Nephron progenitor cell (in vitro differentiated cells): ENCODE measurements around the gene CLEC17A.

ENCODE experiments used
- DNase-seq: peaks from one replicate; pipeline ENCODE4 v3.0.0; 2021
- H3K27ac Mint-ChIP-seq: 2 replicates; pipeline ENCODE4 v1.8.0; 2021; ENCODE audit warnings: mild to moderate bottlenecking, moderate library complexity, mixed read lengths
- H3K27me3 Mint-ChIP-seq: 2 replicates; pipeline ENCODE4 v1.8.0; 2021; ENCODE audit warnings: mild to moderate bottlenecking, low read depth, mixed read lengths; ENCODE audit not compliant: poor library complexity
- H3K36me3 Mint-ChIP-seq: 2 replicates; pipeline ENCODE4 v1.8.0; 2021; ENCODE audit warnings: low read depth, mixed read lengths
- H3K4me1 Mint-ChIP-seq: 2 replicates; pipeline ENCODE4 v1.8.0; 2021; ENCODE audit warnings: mixed read lengths
- H3K4me3 Mint-ChIP-seq: 2 replicates; pipeline ENCODE4 v1.8.0; 2021; ENCODE audit warnings: mild to moderate bottlenecking, moderate library complexity, mixed read lengths
- H3K9me3 Mint-ChIP-seq: 2 replicates; pipeline ENCODE4 v1.8.0; 2021; ENCODE audit warnings: mild to moderate bottlenecking, moderate library complexity, mixed read lengths
- CTCF ChIP-seq: fragments of 200-600 bp; sonication (generic); IDR thresholded peaks from 2 replicates; pipeline ENCODE4 v1.5.0; 2021; ENCODE audit warnings: antibody characterized with exemption

CLEC17A gene

DNA sequence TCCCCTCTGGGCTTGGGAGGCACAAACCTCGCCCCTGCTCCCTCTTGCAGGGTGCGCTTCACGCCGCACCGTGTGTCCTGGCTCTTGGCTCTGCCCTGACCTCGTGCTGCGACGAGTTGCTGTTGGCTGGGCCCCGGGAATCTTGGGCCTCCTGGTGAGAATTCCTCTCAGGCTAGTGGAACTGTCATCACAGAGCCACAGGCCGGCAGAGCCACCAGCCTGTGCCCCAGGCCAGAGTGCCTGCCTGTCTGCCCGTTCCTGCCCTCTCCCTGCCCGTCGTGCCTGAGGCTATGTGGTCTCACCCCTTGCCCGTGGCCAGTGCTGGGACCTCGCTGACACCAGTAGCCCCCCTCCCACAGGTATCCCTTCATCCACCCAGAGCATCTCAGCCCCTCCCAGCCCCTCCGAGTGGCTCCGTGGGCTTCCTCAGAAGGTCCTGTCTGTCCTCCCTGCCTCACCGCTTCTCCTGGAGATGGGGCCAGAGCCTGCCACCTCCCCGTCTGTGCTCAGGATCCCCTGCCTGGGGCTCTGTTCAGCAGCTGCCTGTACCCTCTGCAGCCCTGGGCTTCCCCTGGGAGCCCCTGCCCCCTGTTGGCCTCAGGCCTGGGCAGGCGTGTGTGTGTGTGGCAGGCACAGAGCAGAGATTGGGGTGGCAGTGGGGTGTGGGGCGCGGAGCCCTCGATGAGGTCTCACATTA lies 24.4 kb upstream of the CLEC17A start:
- peak overlapping the region; percentile 51 for H3K27ac Mint-ChIP-seq
- peaks cover 55% of the 10 kb centered on the region for H3K4me1 Mint-ChIP-seq
- no peaks in the 10 kb centered on the region for H3K9me3 Mint-ChIP-seq
- no peak for TF ChIP-seq CTCF
- peaks cover 3% of the 10 kb centered on the region for H3K27me3 Mint-ChIP-seq
- H3K36me3 Mint-ChIP-seq: peaks cover 4% of the 10 kb centered on the region
- DNase-seq: no peak
- H3K4me3 Mint-ChIP-seq: no peak overlapping the region

- peak overlapping the region; percentile 96 for H3K27ac Mint-ChIP-seq
- H3K9me3 Mint-ChIP-seq: no peaks in the 10 kb centered on the region
- H3K36me3 Mint-ChIP-seq: peaks cover 8% of the 10 kb centered on the region
- no peak for TF ChIP-seq CTCF
- H3K27me3 Mint-ChIP-seq: peaks cover 3% of the 10 kb centered on the region
- H3K4me3 Mint-ChIP-seq: no peak overlapping the region
- peaks cover 43% of the 10 kb centered on the region for H3K4me1 Mint-ChIP-seq
- DNase-seq: no peak
These were observed 22.7 kb upstream of the CLEC17A start for GRCh38 chr19:14559916-14560775.

DNA sequence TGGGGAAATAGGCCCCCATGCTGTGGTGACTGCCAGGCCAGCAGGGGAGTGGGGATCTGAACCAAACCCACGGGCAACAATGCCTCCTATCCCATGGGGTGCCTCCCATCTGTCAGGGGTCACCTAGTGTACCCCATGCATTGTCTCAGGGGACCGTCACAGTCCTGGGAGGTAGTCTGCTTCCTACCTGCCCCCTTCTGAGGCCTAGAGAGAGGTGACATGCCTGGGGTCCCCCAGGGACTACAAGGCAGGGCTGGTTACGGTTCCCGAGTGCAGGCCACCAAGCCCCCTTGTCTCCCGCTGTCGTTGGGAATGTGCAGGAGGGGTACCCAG lies 22.1 kb upstream of the CLEC17A start:
- TF ChIP-seq CTCF: no peak
- Mint-ChIP-seq H3K9me3 (no peaks in the 10 kb centered on the region), H3K27me3 (peaks cover 3% of the 10 kb centered on the region), H3K27ac (peak overlapping the region; percentile 96), H3K36me3 (peaks cover 8% of the 10 kb centered on the region), H3K4me3 (no peak overlapping the region), H3K4me1 (peaks cover 43% of the 10 kb centered on the region)
- no peak for DNase-seq

DNA sequence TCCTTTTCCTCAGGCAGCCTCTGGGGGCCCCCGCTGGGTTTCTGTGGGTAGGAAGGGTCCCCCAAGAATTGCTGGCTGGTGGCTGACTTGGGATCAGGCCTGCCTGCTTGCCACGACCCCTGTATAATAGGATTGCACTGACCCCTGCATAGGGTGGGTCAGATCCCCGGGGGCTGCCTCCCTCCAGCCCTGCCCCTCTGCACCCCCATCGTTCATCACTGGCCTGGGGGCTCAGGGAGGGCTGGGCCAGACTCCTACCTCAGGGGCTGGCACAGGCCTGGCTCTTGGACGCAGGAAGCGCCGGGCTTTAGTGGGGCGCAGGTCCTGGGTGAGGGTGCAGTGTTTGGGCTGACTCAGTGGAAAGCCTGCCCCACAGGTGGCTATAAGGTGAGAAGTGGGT lies 21.6 kb upstream of the CLEC17A start:
- Mint-ChIP-seq H3K9me3 (no peaks in the 10 kb centered on the region), H3K27me3 (no peaks in the 10 kb centered on the region), H3K4me3 (no peak overlapping the region), H3K27ac (no peak overlapping the region), H3K4me1 (peaks cover 38% of the 10 kb centered on the region), H3K36me3 (peaks cover 4% of the 10 kb centered on the region)
- TF ChIP-seq CTCF: no peak
- DNase-seq: no peak

GRCh38 chr19:14561847-14562351 lies 21.0 kb upstream of the CLEC17A start:
- Mint-ChIP-seq H3K27ac (peak overlapping the region; percentile 98), H3K4me1 (peaks cover 31% of the 10 kb centered on the region), H3K36me3 (peaks cover 4% of the 10 kb centered on the region), H3K27me3 (no peaks in the 10 kb centered on the region), H3K9me3 (no peaks in the 10 kb centered on the region), H3K4me3 (no peak overlapping the region)
- no peak for DNase-seq
- TF ChIP-seq CTCF: no peak
